Measurements from ENCODE around the gene RBX1.

GRCh38 chr22:41021613-41022454 is 70.7 kb downstream of the RBX1 start:
- TF ChIP-seq EZH2 (IDR thresholded peaks at IDR 0.05; ENCODE audit: borderline replicate concordance, low read depth, low read length, severe bottlenecking) (no peak), CTCF (IDR thresholded peaks at IDR 0.05; ENCODE audit: borderline replicate concordance, extremely low read depth, low read length, poor library complexity, severe bottlenecking) (no peak)

Measured in DND-41 (cell line).